HG02981 (cell line): ENCODE data around the gene PFKFB3.

Source experiments
- ATAC-seq: cut with Tn5 transposase; IDR thresholded peaks from one replicate; pipeline ENCODE4 v1.9.1; 2021; ENCODE audit warnings: mild to moderate bottlenecking, moderate library complexity; ENCODE audit not compliant: unreplicated experiment

The PFKFB3 gene

GRCh38 chr10:6297951-6298381 is 95.2 kb downstream of the PFKFB3 start:
- no peak for ATAC-seq

GRCh38 chr10:6298428-6298827 is 95.7 kb downstream of the PFKFB3 start:
- no peak for ATAC-seq

- ATAC-seq, result no peak
Measured at GRCh38 chr10:6299234-6299633, 96.5 kb downstream of the PFKFB3 start.

GRCh38 chr10:6299743-6300105 is 97.0 kb downstream of the PFKFB3 start:
- no peak for ATAC-seq

GRCh38 chr10:6300106-6300783 is 97.5 kb downstream of the PFKFB3 start:
- ATAC-seq, result peak; percentile 86

GRCh38 chr10:6300784-6301460 is 98.2 kb downstream of the PFKFB3 start:
- no peak for ATAC-seq

- no peak for ATAC-seq
Measured at GRCh38 chr10:6301488-6302075, 98.8 kb downstream of the PFKFB3 start.
